IMR-90 (cell line): Measurements from ENCODE around the gene COL24A1. TPM values are rescaled to one million over a fixed set of nuclear protein-coding genes. Genes with fewer than 3 reads are reported as not detected.
"Not testable (repeated sequence)": the region's sequence is repeated elsewhere in the genome, so short reads cannot be mapped to it uniquely, and the experiment has no call there.

ENCODE experiments used
- ATAC-seq: fragments of 200-7000 bp; cut with Tn5 transposase; 2 replicates; pipeline ENCODE4 v1.9.1; 2020; ENCODE audit warnings: low read depth, mild to moderate bottlenecking, moderate library complexity
- BruUV-seq: library from RNA; stranded (reverse); fragments of 400-500 nt; replicated peaks from 2 replicates; lab custom pipeline; 2021; lab: Mats Ljungman, UMichigan
- CTCF ChIA-PET: fragments of 300-600 bp; formaldehyde crosslinking; extraction: SDS; loops from one replicate; lab custom pipeline; 2021; ENCODE audit warnings: antibody characterized with exemption; lab: Yijun Ruan, JAX
- POLR2A ChIA-PET: fragments of 300-600 bp; sonication (Branson Sonifier 250); formaldehyde crosslinking; loops from one replicate; lab custom pipeline; 2022; ENCODE audit warnings: antibody characterized with exemption; ENCODE audit not compliant: unreplicated experiment; lab: Charles Lee
- DNase-seq: peaks from one replicate; pipeline ENCODE4 v3.0.0; 2013
- H2AFZ ChIP-seq: replicated peaks from 2 replicates; pipeline ENCODE3; 2013; ENCODE audit warnings: low read length, mild to moderate bottlenecking; ENCODE audit not compliant: poor library complexity
- H2AK5ac ChIP-seq: 2 replicates; pipeline ENCODE4 v1.6.1; 2013; ENCODE audit warnings: low read depth, low read length, inconsistent platforms
- H2AK9ac ChIP-seq: replicated peaks from 2 replicates; pipeline ENCODE3; 2013; ENCODE audit warnings: mild to moderate bottlenecking, low read depth, low read length, moderate library complexity; ENCODE audit not compliant: poor library complexity
- H2BK120ac ChIP-seq: 2 replicates; pipeline ENCODE4 v1.6.1; 2013; ENCODE audit warnings: low read depth, low read length, inconsistent platforms
- H2BK15ac ChIP-seq: 3 replicates; pipeline ENCODE4 v1.6.1; 2013; ENCODE audit warnings: low read depth, low read length, inconsistent platforms
- H2BK20ac ChIP-seq: 2 replicates; pipeline ENCODE4 v1.6.1; 2013; ENCODE audit warnings: low read depth, mild to moderate bottlenecking, inconsistent platforms, low read length, moderate library complexity
- H2BK5ac ChIP-seq: 2 replicates; pipeline ENCODE4 v1.6.1; 2013; ENCODE audit warnings: mild to moderate bottlenecking, low read depth, low read length, inconsistent platforms; ENCODE audit not compliant: poor library complexity, severe bottlenecking
- H3K14ac ChIP-seq: replicated peaks from 2 replicates; pipeline ENCODE4 v1.6.1; 2013; ENCODE audit warnings: low read depth, low read length, inconsistent platforms
- H3K18ac ChIP-seq: 2 replicates; pipeline ENCODE4 v1.6.1; 2013; ENCODE audit warnings: low read depth, low read length, control low read depth
- H3K23ac ChIP-seq: 2 replicates; pipeline ENCODE4 v1.6.1; 2013; ENCODE audit warnings: low read depth, low read length, inconsistent platforms
- H3K27ac ChIP-seq: 2 replicates; pipeline ENCODE4 v1.5.1; 2013; ENCODE audit warnings: mild to moderate bottlenecking, control low read depth, low read length; ENCODE audit not compliant: insufficient read depth
- H3K27me3 ChIP-seq: 2 replicates; pipeline ENCODE4 v1.6.1; 2013; ENCODE audit warnings: low read length; ENCODE audit not compliant: control insufficient read depth, insufficient read depth
- H3K36me3 ChIP-seq: 2 replicates; pipeline ENCODE4 v1.6.1; 2013; ENCODE audit warnings: low read length, mixed read lengths; ENCODE audit not compliant: control insufficient read depth, insufficient read depth
- H3K4ac ChIP-seq: 2 replicates; pipeline ENCODE4 v1.6.1; 2013; ENCODE audit warnings: low read depth, low read length, inconsistent platforms
- H3K4me1 ChIP-seq: 2 replicates; pipeline ENCODE4 v1.6.1; 2013; ENCODE audit warnings: low read length, mixed read lengths; ENCODE audit not compliant: control insufficient read depth, insufficient read depth
- H3K4me2 ChIP-seq: 2 replicates; pipeline ENCODE4 v1.6.1; 2013; ENCODE audit warnings: low read depth, mild to moderate bottlenecking, control low read depth, low read length, moderate library complexity
- H3K4me3 ChIP-seq: 2 replicates; pipeline ENCODE4 v1.5.1; 2013; ENCODE audit warnings: low read depth, mild to moderate bottlenecking, control low read depth, low read length, moderate library complexity; ENCODE audit not compliant: insufficient read depth
- H3K56ac ChIP-seq: 2 replicates; pipeline ENCODE4 v1.6.1; 2013; ENCODE audit warnings: low read length, inconsistent platforms; ENCODE audit not compliant: insufficient read depth; ENCODE audit errors: extremely low read depth
- H3K79me1 ChIP-seq, 2 experiments: 2 replicates each; pipeline ENCODE4 v1.6.1; 2013; ENCODE audit warnings: low read length in 2 of 2, inconsistent platforms in 1 of 2, low read depth in 1 of 2
- H3K9ac ChIP-seq: 2 replicates; pipeline ENCODE4 v1.6.1; 2013; ENCODE audit warnings: low read depth, low read length, control low read depth
- H3K9me1 ChIP-seq: 2 replicates; pipeline ENCODE4 v1.6.1; 2013; ENCODE audit warnings: low read length, inconsistent platforms; ENCODE audit not compliant: insufficient read depth
- H3K9me3 ChIP-seq: 2 replicates; pipeline ENCODE4 v1.6.1; 2013; ENCODE audit warnings: low read length; ENCODE audit not compliant: control insufficient read depth, insufficient read depth
- H4K20me1 ChIP-seq: 2 replicates; pipeline ENCODE4 v1.6.1; 2013; ENCODE audit warnings: low read length, inconsistent platforms; ENCODE audit not compliant: insufficient read depth
- H4K5ac ChIP-seq: 2 replicates; pipeline ENCODE4 v1.6.1; 2013; ENCODE audit warnings: mild to moderate bottlenecking, low read depth, low read length, control low read depth
- H4K8ac ChIP-seq, 2 experiments: 2 replicates each; pipeline ENCODE4 v1.6.1; 2013; ENCODE audit warnings: low read depth in 2 of 2, low read length in 2 of 2, control low read depth in 1 of 2, inconsistent platforms in 1 of 2
- H4K91ac ChIP-seq: 2 replicates; pipeline ENCODE4 v1.6.1; 2013; ENCODE audit warnings: low read depth, low read length, inconsistent platforms; ENCODE audit not compliant: insufficient read depth
- BHLHE40 ChIP-seq: fragments of 150-350 bp; IDR thresholded peaks from 2 replicates; pipeline ENCODE4 v1.6.1; 2016; ENCODE audit warnings: mild to moderate bottlenecking, low read depth, low read length
- NFE2L2 ChIP-seq: fragments of 150-350 bp; IDR thresholded peaks from 2 replicates; pipeline ENCODE4 v1.6.1; 2016; ENCODE audit warnings: low read depth, mild to moderate bottlenecking, low read length
- RFX5 ChIP-seq: IDR thresholded peaks from 2 replicates; pipeline ENCODE4 v1.8.0; 2012; ENCODE audit warnings: low read depth, mild to moderate bottlenecking, low read length, moderate library complexity
- WGBS, 2 experiments: methylation state at CpG; one replicate each; pipeline versions ENCODE4 v1.1.5 to v1.1.7; 2013; ENCODE audit warnings: missing lambda C conversion rate in 2 of 2; ENCODE audit not compliant: insufficient read length in 1 of 2; ENCODE audit errors: extremely low coverage in 2 of 2; 5-methylcytosine and 5-hydroxymethylcytosine counted together
- dilution Hi-C: fragments of 300-500 bp; cut with HindIII; formaldehyde crosslinking; loops from one replicate; pipeline ENCODE4 v1.14.3; 2018; ENCODE audit warnings: low sequenced_read_pairs; ENCODE audit not compliant: unreplicated experiment
- in situ Hi-C: fragments of 300-500 bp; cut with MboI; formaldehyde crosslinking; loops from 3 replicates; pipeline ENCODE4 v1.14.3; 2019; ENCODE audit warnings: low sequenced_read_pairs, inconsistent platforms, mixed read lengths
- intact Hi-C: fragments of 100-400 bp; cut with micrococcal nuclease; formaldehyde crosslinking; loops from 2 replicates; pipeline ENCODE4 v1.10.0; 2022
- polyA plus RNA-seq, 3 experiments: library from polyadenylated mRNA; depleted of rRNA; stranded (reverse); fragments of >200 nt; gene quantifications; 2 replicates each; pipeline ENCODE4 v1.2.3, GENCODE V29; 2012; ENCODE audit warnings: low replicate concordance in 1 of 3
- total RNA-seq: library from RNA; depleted of rRNA; stranded (reverse); fragments of >200 nt; gene quantifications from 2 replicates; pipeline ENCODE4 v1.2.3, GENCODE V29; 2012
- TF ChIP-seq, protein P1 (sequence below): fragments of 150-350 bp; IDR thresholded peaks from 2 replicates; pipeline ENCODE4 v1.6.1; 2016; ENCODE audit warnings: low read depth, mild to moderate bottlenecking, low read length, moderate library complexity, borderline replicate concordance

COL24A1 gene
- total and polyA plus RNA-seq, 2 of the 4 experiments (the other 2 are of a cell fraction) = 1.4 to 2.2 TPM

DNA sequence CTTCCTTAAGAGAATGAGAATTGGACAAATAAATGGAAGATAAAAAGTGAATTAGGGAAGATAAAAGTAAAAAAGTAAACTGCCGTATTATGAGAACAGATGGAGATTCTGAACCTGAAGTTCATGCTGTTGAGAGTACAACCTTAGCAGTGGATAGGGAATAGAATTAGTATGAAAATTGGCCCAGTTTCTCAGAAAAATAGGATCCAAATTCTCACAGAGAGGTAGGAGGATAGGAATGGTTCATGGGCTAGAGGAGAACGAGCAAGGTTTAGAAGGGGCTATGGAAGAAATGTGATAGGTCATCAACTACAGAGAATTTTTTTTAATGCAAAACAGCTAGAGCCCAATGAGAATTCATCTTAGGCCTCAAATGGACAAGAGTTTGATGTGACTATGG, 42.3 kb downstream of the COL24A1 start:
- Histone ChIP-seq H3K9me3 (peaks cover 5% of the 10 kb centered on the region; the same call in 1 of the 2 replicates), H3K4me1 (no peaks in the 10 kb centered on the region), H2AK9ac (no peak overlapping the region), H3K27ac (no peak overlapping the region), H2BK5ac (no peak overlapping the region), H3K56ac (no peak overlapping the region), H3K4me2 (no peak overlapping the region), H4K8ac (no peak overlapping the region), H3K4me3 (no peak overlapping the region), H2BK20ac (no peak overlapping the region), H2BK15ac (no peak overlapping the region), H3K9me1 (no peaks in the 10 kb centered on the region), H3K27me3 (no peaks in the 10 kb centered on the region), H3K18ac (no peak overlapping the region), H2AK5ac (no peak overlapping the region), H4K20me1 (no peaks in the 10 kb centered on the region), H4K91ac (no peak overlapping the region), H3K14ac (no peak overlapping the region), H2BK120ac (no peak overlapping the region), H3K23ac (no peak overlapping the region), H2AFZ (no peak overlapping the region), H3K36me3 (peaks cover 3% of the 10 kb centered on the region; the same call in 1 of the 2 replicates), H4K5ac (no peak overlapping the region), H3K79me1 (no peaks in the 10 kb centered on the region), H3K9ac (no peak overlapping the region), H3K4ac (no peak overlapping the region)
- ChIA-PET CTCF (interaction anchor here (0.8 kb wide), 1 partner anchor 13 kb away, joined by 3 read pairs; no protein-coding TSS in a partner anchor), POLR2A (no interaction called here)
- no TSS peak for BruUV-seq
- no peak for TF ChIP-seq BHLHE40
- TF ChIP-seq NFE2L2 = no peak
- TF ChIP-seq, protein P1, sequence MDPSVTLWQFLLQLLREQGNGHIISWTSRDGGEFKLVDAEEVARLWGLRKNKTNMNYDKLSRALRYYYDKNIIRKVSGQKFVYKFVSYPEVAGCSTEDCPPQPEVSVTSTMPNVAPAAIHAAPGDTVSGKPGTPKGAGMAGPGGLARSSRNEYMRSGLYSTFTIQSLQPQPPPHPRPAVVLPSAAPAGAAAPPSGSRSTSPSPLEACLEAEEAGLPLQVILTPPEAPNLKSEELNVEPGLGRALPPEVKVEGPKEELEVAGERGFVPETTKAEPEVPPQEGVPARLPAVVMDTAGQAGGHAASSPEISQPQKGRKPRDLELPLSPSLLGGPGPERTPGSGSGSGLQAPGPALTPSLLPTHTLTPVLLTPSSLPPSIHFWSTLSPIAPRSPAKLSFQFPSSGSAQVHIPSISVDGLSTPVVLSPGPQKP = no peak
- no peak for TF ChIP-seq RFX5
- intact Hi-C loops (no loop called here), in situ Hi-C loops (no loop called here), dilution Hi-C loops (no loop called here)
- no peak for ATAC-seq
- no peak for DNase-seq
- no CpG with 5 or more reads among the region's 2 CpGs for WGBS, 2 experiments

DNA sequence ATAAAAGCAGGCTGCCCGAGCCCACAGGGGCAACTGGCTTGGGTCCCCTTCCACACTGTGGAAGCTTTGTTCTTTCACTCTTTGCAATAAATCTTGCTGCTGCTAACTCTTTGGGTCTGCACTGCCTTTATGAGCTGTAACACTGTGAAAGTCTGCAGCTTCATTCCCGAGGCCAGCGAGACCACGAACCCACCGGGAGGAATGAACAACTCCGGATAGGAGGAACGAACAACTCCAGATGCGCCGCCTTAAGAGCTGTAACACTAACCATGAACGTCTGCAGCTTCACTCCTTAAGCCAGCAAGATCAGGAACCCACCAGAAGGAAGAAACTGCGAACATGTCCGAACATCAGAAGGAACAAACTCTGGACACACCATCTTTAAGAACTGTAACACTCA, 45.0 kb downstream of the COL24A1 start:
- H3K36me3 ChIP-seq, H3K9ac ChIP-seq, in situ Hi-C loops, H2BK5ac ChIP-seq, H3K4me3 ChIP-seq, H3K23ac ChIP-seq, H2AK9ac ChIP-seq, H3K27me3 ChIP-seq, H4K8ac ChIP-seq, H2BK15ac ChIP-seq, H3K4me1 ChIP-seq, POLR2A ChIA-PET, H2AFZ ChIP-seq, BruUV-seq, H4K5ac ChIP-seq, H3K4ac ChIP-seq, H3K4me2 ChIP-seq, CTCF ChIA-PET, H4K20me1 ChIP-seq, H4K91ac ChIP-seq, H2BK120ac ChIP-seq, H3K14ac ChIP-seq, H3K27ac ChIP-seq, dilution Hi-C loops, intact Hi-C loops, ATAC-seq, DNase-seq, H3K56ac ChIP-seq, H3K9me1 ChIP-seq, H3K79me1 ChIP-seq, H2AK5ac ChIP-seq, H3K9me3 ChIP-seq, H2BK20ac ChIP-seq, H3K18ac ChIP-seq: not testable (repeated sequence)
- WGBS, 2 experiments = 86% methylated on average over 1 of the region's 12 CpGs; no CpG with 5 or more reads in 1 of the 2 experiments
